ENCODE results near the gene PLEKHB1.

Gene PLEKHB1

GRCh38 chr11:73647459-73648100 lies 1.2 kb downstream of the PLEKHB1 start:
- FAIRE-seq = peak; percentile 77
- peak; percentile 83 for DNase-seq (ENCODE audit: insufficient read length, low spot score)

- FAIRE-seq (no peak), DNase-seq (ENCODE audit: insufficient read length, low spot score) (no peak)
Measured at GRCh38 chr11:73648121-73648520, 1.7 kb downstream of the PLEKHB1 start.

- DNase-seq (ENCODE audit: insufficient read length, low spot score) (no peak), FAIRE-seq (no peak)
Measured at GRCh38 chr11:73648571-73649046, 2.2 kb downstream of the PLEKHB1 start.

GRCh38 chr11:73649206-73649605 lies 2.8 kb downstream of the PLEKHB1 start:
- FAIRE-seq = no peak
- DNase-seq (ENCODE audit: insufficient read length, low spot score) = no peak

GRCh38 chr11:73650400-73650799 lies 4.0 kb downstream of the PLEKHB1 start:
- FAIRE-seq = no peak
- DNase-seq (ENCODE audit: insufficient read length, low spot score) = no peak

- FAIRE-seq (no peak), DNase-seq (ENCODE audit: insufficient read length, low spot score) (no peak)
Measured at GRCh38 chr11:73651252-73651651, 4.9 kb downstream of the PLEKHB1 start.

- DNase-seq (ENCODE audit: insufficient read length, low spot score) (no peak), FAIRE-seq (no peak)
Measured at GRCh38 chr11:73651661-73652045, 5.3 kb downstream of the PLEKHB1 start.

GRCh38 chr11:73652046-73652730 lies 5.8 kb downstream of the PLEKHB1 start:
- FAIRE-seq = no peak

GRCh38 chr11:73652856-73653559 lies 6.6 kb downstream of the PLEKHB1 start:
- DNase-seq (ENCODE audit: insufficient read length, low spot score) (no peak), FAIRE-seq (no peak)

More at GRCh38 chr11:73652046-73652730, 5.8 kb downstream of the PLEKHB1 start:
- no peak for DNase-seq (ENCODE audit: insufficient read length, low spot score)

- DNase-seq (ENCODE audit: insufficient read length, low spot score) = no peak
- FAIRE-seq = no peak
Measured at GRCh38 chr11:73653996-73654395, 7.6 kb downstream of the PLEKHB1 start.

- FAIRE-seq = no peak
Measured at GRCh38 chr11:73654482-73655021, 8.2 kb downstream of the PLEKHB1 start.

GRCh38 chr11:73655686-73656085 lies 9.3 kb downstream of the PLEKHB1 start:
- no peak for FAIRE-seq
- no peak for DNase-seq (ENCODE audit: insufficient read length, low spot score)

More at GRCh38 chr11:73654482-73655021, 8.2 kb downstream of the PLEKHB1 start:
- DNase-seq (ENCODE audit: insufficient read length, low spot score) = no peak

GRCh38 chr11:73656985-73657384 lies 10.6 kb downstream of the PLEKHB1 start:
- no peak for DNase-seq (ENCODE audit: insufficient read length, low spot score)
- no peak for FAIRE-seq

- FAIRE-seq = no peak
- no peak for DNase-seq (ENCODE audit: insufficient read length, low spot score)
Measured at GRCh38 chr11:73659961-73660360, 13.6 kb downstream of the PLEKHB1 start.

- no peak for DNase-seq (ENCODE audit: insufficient read length, low spot score)
- no peak for FAIRE-seq
Measured at GRCh38 chr11:73660497-73661034, 14.2 kb downstream of the PLEKHB1 start.

- peak; percentile 91 for FAIRE-seq
- peak; percentile 96 for DNase-seq (ENCODE audit: insufficient read length, low spot score)
Measured at GRCh38 chr11:73661035-73661628, 14.8 kb downstream of the PLEKHB1 start.

- DNase-seq (ENCODE audit: insufficient read length, low spot score) = no peak
- no peak for FAIRE-seq
Measured at GRCh38 chr11:73662445-73663157, 16.2 kb downstream of the PLEKHB1 start.

- no peak for FAIRE-seq
- no peak for DNase-seq (ENCODE audit: insufficient read length, low spot score)
Measured at GRCh38 chr11:73663604-73664495, 17.5 kb downstream of the PLEKHB1 start.

GRCh38 chr11:73664877-73665276 lies 18.5 kb downstream of the PLEKHB1 start:
- FAIRE-seq = no peak
- DNase-seq (ENCODE audit: insufficient read length, low spot score) = no peak

Measured in GM19239 (cell line).